Measurements from ENCODE around the gene SERPINA1. TPM values are rescaled to one million over a fixed set of nuclear protein-coding genes. Genes with fewer than 3 reads are reported as not detected.

SERPINA1 gene
- total RNA-seq, 1 experiment from 2014 or later: 5.1 TPM

DNA sequence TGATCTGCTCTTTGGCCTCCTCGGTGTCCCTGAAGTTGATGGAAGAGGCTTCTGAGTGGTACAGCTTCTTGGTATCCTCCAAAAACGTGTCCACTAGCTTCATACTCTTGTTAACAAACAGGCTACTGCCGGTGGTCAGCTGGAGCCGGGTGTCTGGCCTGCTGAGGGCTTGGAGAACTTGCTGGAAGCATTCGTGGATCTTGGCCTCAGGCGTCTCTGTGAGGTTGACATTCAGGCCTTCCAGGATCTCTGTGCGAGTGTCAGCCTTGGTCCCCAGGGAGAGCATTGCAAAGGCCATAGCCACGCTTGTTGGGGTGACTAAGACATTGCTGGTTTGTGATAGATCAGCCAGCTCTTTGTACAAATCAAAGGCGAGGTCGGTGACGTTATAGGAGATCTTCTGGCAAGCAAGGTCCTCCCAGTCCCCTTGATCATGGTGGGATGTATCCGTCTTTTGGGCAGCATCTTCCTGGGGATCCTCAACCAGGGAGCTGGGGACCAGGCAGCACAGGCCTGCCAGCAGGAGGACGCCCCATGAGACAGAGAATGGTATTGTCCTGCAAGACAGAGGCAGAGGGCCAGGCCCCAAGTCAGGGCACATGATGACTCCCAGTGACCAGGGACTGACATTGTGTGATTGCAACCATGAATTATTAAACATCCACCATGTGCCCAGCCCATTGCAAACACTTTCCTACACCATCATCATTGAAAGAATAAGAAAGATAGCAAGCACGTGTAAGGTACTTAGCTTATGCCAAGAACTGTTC is 22.1 kb downstream of the SERPINA1 start, which contains the start of gene SERPINA2 (continued):
- TF ChIP-seq, protein P1, sequence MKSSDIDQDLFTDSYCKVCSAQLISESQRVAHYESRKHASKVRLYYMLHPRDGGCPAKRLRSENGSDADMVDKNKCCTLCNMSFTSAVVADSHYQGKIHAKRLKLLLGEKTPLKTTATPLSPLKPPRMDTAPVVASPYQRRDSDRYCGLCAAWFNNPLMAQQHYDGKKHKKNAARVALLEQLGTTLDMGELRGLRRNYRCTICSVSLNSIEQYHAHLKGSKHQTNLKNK (CRISPR knock-in tag; IDR thresholded peaks at IDR 0.05): no peak
- TF ChIP-seq RELA (CRISPR knock-in tag; IDR thresholded peaks at IDR 0.05; ENCODE audit: borderline replicate concordance): no peak
- TF ChIP-seq, protein P2, sequence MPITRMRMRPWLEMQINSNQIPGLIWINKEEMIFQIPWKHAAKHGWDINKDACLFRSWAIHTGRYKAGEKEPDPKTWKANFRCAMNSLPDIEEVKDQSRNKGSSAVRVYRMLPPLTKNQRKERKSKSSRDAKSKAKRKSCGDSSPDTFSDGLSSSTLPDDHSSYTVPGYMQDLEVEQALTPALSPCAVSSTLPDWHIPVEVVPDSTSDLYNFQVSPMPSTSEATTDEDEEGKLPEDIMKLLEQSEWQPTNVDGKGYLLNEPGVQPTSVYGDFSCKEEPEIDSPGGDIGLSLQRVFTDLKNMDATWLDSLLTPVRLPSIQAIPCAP (CRISPR knock-in tag; IDR thresholded peaks at IDR 0.05): no peak
- TF ChIP-seq, protein P3, sequence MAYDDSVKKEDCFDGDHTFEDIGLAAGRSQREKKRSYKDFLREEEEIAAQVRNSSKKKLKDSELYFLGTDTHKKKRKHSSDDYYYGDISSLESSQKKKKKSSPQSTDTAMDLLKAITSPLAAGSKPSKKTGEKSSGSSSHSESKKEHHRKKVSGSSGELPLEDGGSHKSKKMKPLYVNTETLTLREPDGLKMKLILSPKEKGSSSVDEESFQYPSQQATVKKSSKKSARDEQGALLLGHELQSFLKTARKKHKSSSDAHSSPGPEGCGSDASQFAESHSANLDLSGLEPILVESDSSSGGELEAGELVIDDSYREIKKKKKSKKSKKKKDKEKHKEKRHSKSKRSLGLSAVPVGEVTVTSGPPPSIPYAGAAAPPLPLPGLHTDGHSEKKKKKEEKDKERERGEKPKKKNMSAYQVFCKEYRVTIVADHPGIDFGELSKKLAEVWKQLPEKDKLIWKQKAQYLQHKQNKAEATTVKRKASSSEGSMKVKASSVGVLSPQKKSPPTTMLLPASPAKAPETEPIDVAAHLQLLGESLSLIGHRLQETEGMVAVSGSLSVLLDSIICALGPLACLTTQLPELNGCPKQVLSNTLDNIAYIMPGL (CRISPR knock-in tag; IDR thresholded peaks at IDR 0.05): no peak

DNA sequence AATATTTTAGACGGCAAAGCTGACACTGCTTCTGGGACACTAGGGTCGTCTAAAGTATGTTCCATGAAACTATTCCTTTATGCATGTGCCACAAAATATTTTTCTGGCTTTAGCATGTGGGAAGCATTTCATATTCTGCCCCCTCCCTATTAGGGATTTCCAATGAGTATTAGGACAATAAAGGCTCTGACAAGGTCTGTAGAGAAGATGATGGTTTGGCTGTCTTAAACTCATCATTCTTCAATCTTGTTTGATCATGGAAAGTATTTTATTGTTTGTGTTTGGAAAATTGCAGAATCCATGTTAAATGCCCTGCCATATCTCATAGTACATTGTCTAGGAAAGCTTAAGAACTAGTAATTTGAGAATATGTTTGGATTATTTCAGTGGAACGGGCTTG is 22.8 kb downstream of the SERPINA1 start:
- H3K4me3 Mint-ChIP-seq: no peak overlapping the region
- no peaks in the 10 kb centered on the region for H3K9me3 Mint-ChIP-seq
- no peak overlapping the region for H3K27ac Mint-ChIP-seq
- POLR2A ChIA-PET: no interaction called here
- no peaks in the 10 kb centered on the region for H3K27me3 Mint-ChIP-seq (ENCODE audit: low read depth)
- CTCF ChIA-PET: interaction anchor here (0.7 to 2.3 kb wide), 3 partner anchors 8 to 121 kb away, joined by 3 to 6 read pairs (median 3); no protein-coding TSS in a partner anchor
- no peaks in the 10 kb centered on the region for H3K36me3 Mint-ChIP-seq
- H3K4me1 Mint-ChIP-seq: no peaks in the 10 kb centered on the region
- TF ChIP-seq SP1 (CRISPR knock-in tag; conservative IDR thresholded peaks at IDR 0.05) (no peak), EMX1 (CRISPR knock-in tag; IDR thresholded peaks at IDR 0.05) (no peak), IRF2 (CRISPR knock-in tag; IDR thresholded peaks at IDR 0.05; ENCODE audit: borderline replicate concordance, low read depth) (no peak), SOX15 (CRISPR knock-in tag; IDR thresholded peaks at IDR 0.05) (no peak), TCF7 (CRISPR knock-in tag; IDR thresholded peaks at IDR 0.05; ENCODE audit: low read depth) (no peak), ZNF219 (CRISPR knock-in tag; IDR thresholded peaks at IDR 0.05; ENCODE audit: borderline replicate concordance) (no peak), ZNF138 (CRISPR knock-in tag; conservative IDR thresholded peaks at IDR 0.05) (no peak), RELA (CRISPR knock-in tag; IDR thresholded peaks at IDR 0.05; ENCODE audit: borderline replicate concordance) (no peak)
- TF ChIP-seq, protein P4, sequence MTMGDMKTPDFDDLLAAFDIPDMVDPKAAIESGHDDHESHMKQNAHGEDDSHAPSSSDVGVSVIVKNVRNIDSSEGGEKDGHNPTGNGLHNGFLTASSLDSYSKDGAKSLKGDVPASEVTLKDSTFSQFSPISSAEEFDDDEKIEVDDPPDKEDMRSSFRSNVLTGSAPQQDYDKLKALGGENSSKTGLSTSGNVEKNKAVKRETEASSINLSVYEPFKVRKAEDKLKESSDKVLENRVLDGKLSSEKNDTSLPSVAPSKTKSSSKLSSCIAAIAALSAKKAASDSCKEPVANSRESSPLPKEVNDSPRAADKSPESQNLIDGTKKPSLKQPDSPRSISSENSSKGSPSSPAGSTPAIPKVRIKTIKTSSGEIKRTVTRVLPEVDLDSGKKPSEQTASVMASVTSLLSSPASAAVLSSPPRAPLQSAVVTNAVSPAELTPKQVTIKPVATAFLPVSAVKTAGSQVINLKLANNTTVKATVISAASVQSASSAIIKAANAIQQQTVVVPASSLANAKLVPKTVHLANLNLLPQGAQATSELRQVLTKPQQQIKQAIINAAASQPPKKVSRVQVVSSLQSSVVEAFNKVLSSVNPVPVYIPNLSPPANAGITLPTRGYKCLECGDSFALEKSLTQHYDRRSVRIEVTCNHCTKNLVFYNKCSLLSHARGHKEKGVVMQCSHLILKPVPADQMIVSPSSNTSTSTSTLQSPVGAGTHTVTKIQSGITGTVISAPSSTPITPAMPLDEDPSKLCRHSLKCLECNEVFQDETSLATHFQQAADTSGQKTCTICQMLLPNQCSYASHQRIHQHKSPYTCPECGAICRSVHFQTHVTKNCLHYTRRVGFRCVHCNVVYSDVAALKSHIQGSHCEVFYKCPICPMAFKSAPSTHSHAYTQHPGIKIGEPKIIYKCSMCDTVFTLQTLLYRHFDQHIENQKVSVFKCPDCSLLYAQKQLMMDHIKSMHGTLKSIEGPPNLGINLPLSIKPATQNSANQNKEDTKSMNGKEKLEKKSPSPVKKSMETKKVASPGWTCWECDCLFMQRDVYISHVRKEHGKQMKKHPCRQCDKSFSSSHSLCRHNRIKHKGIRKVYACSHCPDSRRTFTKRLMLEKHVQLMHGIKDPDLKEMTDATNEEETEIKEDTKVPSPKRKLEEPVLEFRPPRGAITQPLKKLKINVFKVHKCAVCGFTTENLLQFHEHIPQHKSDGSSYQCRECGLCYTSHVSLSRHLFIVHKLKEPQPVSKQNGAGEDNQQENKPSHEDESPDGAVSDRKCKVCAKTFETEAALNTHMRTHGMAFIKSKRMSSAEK (CRISPR knock-in tag; IDR thresholded peaks at IDR 0.05; ENCODE audit: borderline replicate concordance): no peak
- TF ChIP-seq, protein P5, sequence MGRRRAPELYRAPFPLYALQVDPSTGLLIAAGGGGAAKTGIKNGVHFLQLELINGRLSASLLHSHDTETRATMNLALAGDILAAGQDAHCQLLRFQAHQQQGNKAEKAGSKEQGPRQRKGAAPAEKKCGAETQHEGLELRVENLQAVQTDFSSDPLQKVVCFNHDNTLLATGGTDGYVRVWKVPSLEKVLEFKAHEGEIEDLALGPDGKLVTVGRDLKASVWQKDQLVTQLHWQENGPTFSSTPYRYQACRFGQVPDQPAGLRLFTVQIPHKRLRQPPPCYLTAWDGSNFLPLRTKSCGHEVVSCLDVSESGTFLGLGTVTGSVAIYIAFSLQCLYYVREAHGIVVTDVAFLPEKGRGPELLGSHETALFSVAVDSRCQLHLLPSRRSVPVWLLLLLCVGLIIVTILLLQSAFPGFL (CRISPR knock-in tag; IDR thresholded peaks at IDR 0.05; ENCODE audit: borderline replicate concordance): no peak
- TF ChIP-seq, protein P3 (CRISPR knock-in tag; IDR thresholded peaks at IDR 0.05): no peak
- TF ChIP-seq, protein P6, sequence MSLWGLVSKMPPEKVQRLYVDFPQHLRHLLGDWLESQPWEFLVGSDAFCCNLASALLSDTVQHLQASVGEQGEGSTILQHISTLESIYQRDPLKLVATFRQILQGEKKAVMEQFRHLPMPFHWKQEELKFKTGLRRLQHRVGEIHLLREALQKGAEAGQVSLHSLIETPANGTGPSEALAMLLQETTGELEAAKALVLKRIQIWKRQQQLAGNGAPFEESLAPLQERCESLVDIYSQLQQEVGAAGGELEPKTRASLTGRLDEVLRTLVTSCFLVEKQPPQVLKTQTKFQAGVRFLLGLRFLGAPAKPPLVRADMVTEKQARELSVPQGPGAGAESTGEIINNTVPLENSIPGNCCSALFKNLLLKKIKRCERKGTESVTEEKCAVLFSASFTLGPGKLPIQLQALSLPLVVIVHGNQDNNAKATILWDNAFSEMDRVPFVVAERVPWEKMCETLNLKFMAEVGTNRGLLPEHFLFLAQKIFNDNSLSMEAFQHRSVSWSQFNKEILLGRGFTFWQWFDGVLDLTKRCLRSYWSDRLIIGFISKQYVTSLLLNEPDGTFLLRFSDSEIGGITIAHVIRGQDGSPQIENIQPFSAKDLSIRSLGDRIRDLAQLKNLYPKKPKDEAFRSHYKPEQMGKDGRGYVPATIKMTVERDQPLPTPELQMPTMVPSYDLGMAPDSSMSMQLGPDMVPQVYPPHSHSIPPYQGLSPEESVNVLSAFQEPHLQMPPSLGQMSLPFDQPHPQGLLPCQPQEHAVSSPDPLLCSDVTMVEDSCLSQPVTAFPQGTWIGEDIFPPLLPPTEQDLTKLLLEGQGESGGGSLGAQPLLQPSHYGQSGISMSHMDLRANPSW (CRISPR knock-in tag; conservative IDR thresholded peaks at IDR 0.05; ENCODE audit: low read depth): no peak
- TF ChIP-seq, protein P2 (CRISPR knock-in tag; IDR thresholded peaks at IDR 0.05): no peak
- TF ChIP-seq, protein P7, sequence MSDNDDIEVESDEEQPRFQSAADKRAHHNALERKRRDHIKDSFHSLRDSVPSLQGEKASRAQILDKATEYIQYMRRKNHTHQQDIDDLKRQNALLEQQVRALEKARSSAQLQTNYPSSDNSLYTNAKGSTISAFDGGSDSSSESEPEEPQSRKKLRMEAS (CRISPR knock-in tag; IDR thresholded peaks at IDR 0.05): no peak
- no peak for DNase-seq (ENCODE audit: low spot score)
- ATAC-seq: no peak
